GM18870 (cell line): ENCODE measurements around the gene EP300.
A peak's percentile ranks its signal among the peaks of the same experiment; 100 is the strongest.

ENCODE experiments used
- ATAC-seq: cut with Tn5 transposase; IDR thresholded peaks from one replicate; pipeline ENCODE4 v1.9.1; 2021; ENCODE audit warnings: moderate library complexity; ENCODE audit not compliant: unreplicated experiment

EP300 gene

DNA sequence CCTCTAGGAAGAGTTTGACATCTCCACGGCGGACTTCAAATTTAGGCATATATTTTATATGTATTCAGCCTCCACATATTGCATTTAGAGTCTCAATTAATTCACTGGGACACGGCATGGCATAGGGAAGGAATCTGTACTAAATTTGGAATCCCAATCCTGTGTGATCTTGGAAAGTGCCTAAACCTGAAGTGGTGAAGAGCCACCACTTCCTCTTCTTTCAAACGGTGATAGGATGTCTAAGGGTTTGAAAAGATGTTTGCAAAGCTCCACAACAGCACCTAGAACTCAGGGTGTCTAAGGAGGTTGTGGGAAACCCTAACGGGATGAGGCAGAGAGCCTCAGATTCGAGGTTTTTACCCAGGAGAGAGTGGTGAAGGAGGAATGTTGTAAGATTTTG lies 111.7 kb downstream of the EP300 start:
- no peak for ATAC-seq

GRCh38 chr22:41204992-41205900 lies 112.9 kb downstream of the EP300 start, which contains the start of gene L3MBTL2:
Gene L3MBTL2 (plus strand): TSS chr22:41205312. CDS start chr22:41205363, 51 bp downstream.
- peak; percentile 93 for ATAC-seq

DNA sequence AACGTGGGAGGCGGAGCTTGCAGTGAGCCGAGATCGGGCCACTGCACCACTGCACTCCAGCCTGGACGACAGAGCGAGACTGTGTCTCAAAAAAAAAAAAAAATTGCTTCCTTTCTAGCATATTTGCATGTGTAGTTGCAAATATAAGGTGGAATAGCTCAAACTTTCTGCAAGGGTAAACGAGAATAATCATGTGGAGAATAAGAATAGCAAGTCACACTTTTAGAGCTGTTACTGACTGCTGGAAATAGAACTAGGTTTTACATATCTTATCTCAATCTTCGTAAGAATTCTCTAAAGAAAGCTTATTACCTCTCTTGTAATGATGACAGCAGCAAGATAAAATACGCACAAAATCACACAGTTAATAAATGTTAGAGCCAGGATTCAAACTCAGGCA lies 114.3 kb downstream of the EP300 start:
- no peak for ATAC-seq

DNA sequence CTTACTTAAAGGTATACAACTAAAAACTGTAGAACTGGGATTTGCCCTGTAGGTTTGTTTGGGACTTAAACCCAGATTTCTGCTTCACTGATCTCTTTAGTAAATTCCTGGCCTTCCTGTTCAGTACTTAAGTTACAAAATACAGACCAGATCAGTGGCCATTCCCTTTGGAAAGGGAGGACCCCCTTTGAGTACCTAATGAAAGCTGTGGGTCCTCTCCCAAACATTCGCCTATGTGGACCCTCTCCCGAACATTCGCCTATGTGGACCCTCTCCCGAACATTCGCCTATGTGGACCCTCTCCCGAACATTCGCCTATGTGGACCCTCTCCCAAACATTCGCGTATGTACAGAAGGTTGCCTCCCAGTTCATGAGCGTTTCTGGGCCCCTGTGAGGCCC lies 123.0 kb downstream of the EP300 start:
- ATAC-seq: no peak

DNA sequence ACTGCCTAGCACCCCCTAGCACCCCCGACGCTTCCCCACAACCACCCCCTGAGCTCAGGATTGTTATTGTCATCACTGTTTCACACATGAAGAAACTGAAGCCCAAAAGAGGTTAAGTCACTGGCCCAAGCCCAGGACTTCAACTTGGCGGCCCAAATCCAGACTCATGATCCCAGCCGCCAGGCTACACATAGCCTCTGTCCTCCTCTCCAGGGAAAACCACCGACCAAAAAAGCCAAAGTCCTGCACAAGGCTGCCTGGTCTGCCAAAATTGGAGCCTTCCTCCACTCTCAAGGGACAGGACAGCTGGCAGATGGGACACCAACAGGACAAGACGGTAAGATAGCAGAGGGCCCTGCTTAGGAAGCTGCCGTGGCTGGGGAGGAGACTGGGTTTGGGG lies 123.5 kb downstream of the EP300 start:
- ATAC-seq: no peak

- no peak for ATAC-seq
Measured at GRCh38 chr22:41216984-41217383, 124.6 kb downstream of the EP300 start.

GRCh38 chr22:41217553-41218157 lies 125.3 kb downstream of the EP300 start:
- ATAC-seq: no peak

- ATAC-seq: no peak
Measured at GRCh38 chr22:41222846-41223507, 130.6 kb downstream of the EP300 start.

GRCh38 chr22:41223535-41223934 lies 131.1 kb downstream of the EP300 start:
- no peak for ATAC-seq

- no peak for ATAC-seq
Measured at GRCh38 chr22:41226723-41227655, 134.6 kb downstream of the EP300 start.

DNA sequence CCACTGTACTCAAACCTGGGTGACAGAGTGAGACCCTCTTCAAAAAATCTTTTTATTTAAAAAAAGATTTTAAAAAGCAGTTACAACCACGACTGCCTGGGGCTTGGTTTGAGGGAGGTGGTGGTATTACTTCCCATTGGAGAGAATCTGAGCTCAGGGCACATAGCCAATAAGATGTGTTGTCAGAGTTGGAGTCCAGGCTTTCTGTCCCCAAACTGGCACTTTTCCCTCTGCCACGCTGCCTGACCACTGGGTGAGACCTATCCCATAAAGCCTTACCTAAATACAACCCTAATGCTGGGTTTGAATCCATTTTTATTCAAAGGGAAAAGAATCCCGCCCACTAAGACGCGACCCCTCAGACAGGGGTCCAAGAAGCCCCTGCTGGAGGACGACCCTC lies 136.8 kb downstream of the EP300 start:
- ATAC-seq: no peak
